Upper lobe of left lung (tissue), 4 donors: ENCODE measurements around the gene NKIRAS2.
"Not testable (repeated sequence)": the region's sequence is repeated elsewhere in the genome, so short reads cannot be mapped to it uniquely, and the experiment has no call there.

Experiments used
- CTCF ChIP-seq, 6 experiments: fragments of 450-650 bp in 4 of 6; fragments of 200-600 bp in 2 of 6; sonication (generic) in 2 of 6; IDR thresholded peaks; one replicate each; pipeline ENCODE4 v1.5.1; 2016 to 2019; ENCODE audit warnings: antibody characterized with exemption in 6 of 6
- POLR2AphosphoS5 ChIP-seq, 2 donors: sonication (generic); formaldehyde crosslinking; IDR thresholded peaks; one replicate each; pipeline ENCODE4 v1.5.1; 2017; ENCODE audit warnings: antibody characterized with exemption in 2 of 2

DNA sequence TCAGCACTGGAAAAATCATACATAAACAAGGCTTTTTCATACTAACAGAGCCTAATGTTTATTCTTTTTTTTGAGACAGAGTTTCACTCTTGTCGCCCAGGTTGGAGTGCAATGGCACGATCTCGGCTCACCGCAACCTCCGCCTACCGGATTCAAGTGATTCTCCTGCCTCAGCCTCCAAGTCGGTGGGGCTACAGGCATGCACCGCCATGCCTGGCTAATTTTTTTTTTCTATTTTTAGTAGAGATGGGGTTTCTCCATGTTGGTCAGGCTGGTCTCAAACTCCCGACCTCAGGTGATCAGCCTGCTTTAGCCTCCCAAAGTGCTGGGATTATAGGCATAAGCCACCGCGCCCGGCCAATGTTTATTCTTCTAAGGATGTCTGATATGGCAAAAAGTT is 6.2 kb upstream of the NKIRAS2 start:
- TF ChIP-seq CTCF, POLR2AphosphoS5 (IDR thresholded peaks at IDR 0.05): not testable (repeated sequence)
